ENCODE data around the gene ICE1. TPM values are rescaled to one million over a fixed set of nuclear protein-coding genes. Genes with fewer than 3 reads are reported as not detected.
"Not testable (repeated sequence)": the region's sequence is repeated elsewhere in the genome, so short reads cannot be mapped to it uniquely, and the experiment has no call there.

ICE1 gene
- total RNA-seq, 1 donor from 2014 or later = 27.0 TPM

GRCh38 chr5:5384660-5385330, 37.7 kb upstream of the ICE1 start:
- DNase-seq (ENCODE audit: extremely low spot score, unreplicated experiment) = no peak
- Mint-ChIP-seq H3K4me3 (ENCODE audit: unreplicated experiment) (no peak overlapping the region), H3K36me3 (ENCODE audit: unreplicated experiment) (no peaks in the 10 kb centered on the region), H3K27ac (ENCODE audit: unreplicated experiment) (no peak overlapping the region), H3K27me3 (ENCODE audit: unreplicated experiment) (no peaks in the 10 kb centered on the region), H3K9me3 (ENCODE audit: unreplicated experiment) (no peaks in the 10 kb centered on the region), H3K4me1 (ENCODE audit: unreplicated experiment) (peaks cover 13% of the 10 kb centered on the region)
- TF ChIP-seq CTCF (IDR thresholded peaks at IDR 0.05) = no peak

- no peaks in the 10 kb centered on the region for H3K9me3 Mint-ChIP-seq (ENCODE audit: unreplicated experiment)
- DNase-seq (ENCODE audit: extremely low spot score, unreplicated experiment) = no peak
- no peak overlapping the region for H3K4me3 Mint-ChIP-seq (ENCODE audit: unreplicated experiment)
- H3K27me3 Mint-ChIP-seq (ENCODE audit: unreplicated experiment) = no peaks in the 10 kb centered on the region
- peaks cover 8% of the 10 kb centered on the region for H3K4me1 Mint-ChIP-seq (ENCODE audit: unreplicated experiment)
- no peaks in the 10 kb centered on the region for H3K36me3 Mint-ChIP-seq (ENCODE audit: unreplicated experiment)
- no peak overlapping the region for H3K27ac Mint-ChIP-seq (ENCODE audit: unreplicated experiment)
- no peak for TF ChIP-seq CTCF (IDR thresholded peaks at IDR 0.05)
Measured at GRCh38 chr5:5385331-5385662, 37.2 kb upstream of the ICE1 start.

GRCh38 chr5:5386329-5386728, 36.1 kb upstream of the ICE1 start:
- no peak for DNase-seq (ENCODE audit: extremely low spot score, unreplicated experiment)
- H3K27ac Mint-ChIP-seq (ENCODE audit: unreplicated experiment) = no peak overlapping the region
- no peak overlapping the region for H3K4me3 Mint-ChIP-seq (ENCODE audit: unreplicated experiment)
- no peaks in the 10 kb centered on the region for H3K9me3 Mint-ChIP-seq (ENCODE audit: unreplicated experiment)
- no peak for TF ChIP-seq CTCF (IDR thresholded peaks at IDR 0.05)
- H3K4me1 Mint-ChIP-seq (ENCODE audit: unreplicated experiment) = no peaks in the 10 kb centered on the region
- no peaks in the 10 kb centered on the region for H3K27me3 Mint-ChIP-seq (ENCODE audit: unreplicated experiment)
- H3K36me3 Mint-ChIP-seq (ENCODE audit: unreplicated experiment) = no peaks in the 10 kb centered on the region

GRCh38 chr5:5387192-5387591, 35.3 kb upstream of the ICE1 start:
- TF ChIP-seq CTCF (IDR thresholded peaks at IDR 0.05) = no peak
- no peak overlapping the region for H3K4me3 Mint-ChIP-seq (ENCODE audit: unreplicated experiment)
- H3K27me3 Mint-ChIP-seq (ENCODE audit: unreplicated experiment) = no peaks in the 10 kb centered on the region
- no peaks in the 10 kb centered on the region for H3K9me3 Mint-ChIP-seq (ENCODE audit: unreplicated experiment)
- no peak overlapping the region for H3K27ac Mint-ChIP-seq (ENCODE audit: unreplicated experiment)
- H3K4me1 Mint-ChIP-seq (ENCODE audit: unreplicated experiment) = no peaks in the 10 kb centered on the region
- no peaks in the 10 kb centered on the region for H3K36me3 Mint-ChIP-seq (ENCODE audit: unreplicated experiment)
- DNase-seq (ENCODE audit: extremely low spot score, unreplicated experiment) = no peak

- TF ChIP-seq CTCF (IDR thresholded peaks at IDR 0.05) = no peak
- no peaks in the 10 kb centered on the region for H3K9me3 Mint-ChIP-seq (ENCODE audit: unreplicated experiment)
- H3K36me3 Mint-ChIP-seq (ENCODE audit: unreplicated experiment) = no peaks in the 10 kb centered on the region
- no peak overlapping the region for H3K27ac Mint-ChIP-seq (ENCODE audit: unreplicated experiment)
- no peak overlapping the region for H3K4me3 Mint-ChIP-seq (ENCODE audit: unreplicated experiment)
- no peaks in the 10 kb centered on the region for H3K27me3 Mint-ChIP-seq (ENCODE audit: unreplicated experiment)
- no peaks in the 10 kb centered on the region for H3K4me1 Mint-ChIP-seq (ENCODE audit: unreplicated experiment)
- DNase-seq (ENCODE audit: extremely low spot score, unreplicated experiment) = no peak
Measured at GRCh38 chr5:5387777-5388176, 34.7 kb upstream of the ICE1 start.

- not testable (repeated sequence) for H3K9me3 Mint-ChIP-seq (ENCODE audit: unreplicated experiment); DNase-seq (ENCODE audit: extremely low spot score, unreplicated experiment); H3K27ac Mint-ChIP-seq (ENCODE audit: unreplicated experiment); H3K4me1 Mint-ChIP-seq (ENCODE audit: unreplicated experiment); H3K4me3 Mint-ChIP-seq (ENCODE audit: unreplicated experiment); H3K27me3 Mint-ChIP-seq (ENCODE audit: unreplicated experiment); H3K36me3 Mint-ChIP-seq (ENCODE audit: unreplicated experiment)
Measured at GRCh38 chr5:5390121-5390869, 32.2 kb upstream of the ICE1 start.

- not testable (repeated sequence) for H3K36me3 Mint-ChIP-seq (ENCODE audit: unreplicated experiment); H3K27me3 Mint-ChIP-seq (ENCODE audit: unreplicated experiment); H3K27ac Mint-ChIP-seq (ENCODE audit: unreplicated experiment); DNase-seq (ENCODE audit: extremely low spot score, unreplicated experiment); H3K4me3 Mint-ChIP-seq (ENCODE audit: unreplicated experiment); H3K4me1 Mint-ChIP-seq (ENCODE audit: unreplicated experiment); H3K9me3 Mint-ChIP-seq (ENCODE audit: unreplicated experiment)
Measured at GRCh38 chr5:5392504-5392903, 30.0 kb upstream of the ICE1 start.
